Stimulated activated CD4-positive, alpha-beta T cell treated with anti-CD3 and anti-CD28 coated beads, Interleukin-4, amount 100 ng/mL, for 1 hour (primary cell): Measurements from ENCODE around the gene EPHA8.

Experiments
- DNase-seq: peaks from one replicate; pipeline ENCODE4 v3.0.0-alpha.2; 2020

EPHA8 gene

DNA sequence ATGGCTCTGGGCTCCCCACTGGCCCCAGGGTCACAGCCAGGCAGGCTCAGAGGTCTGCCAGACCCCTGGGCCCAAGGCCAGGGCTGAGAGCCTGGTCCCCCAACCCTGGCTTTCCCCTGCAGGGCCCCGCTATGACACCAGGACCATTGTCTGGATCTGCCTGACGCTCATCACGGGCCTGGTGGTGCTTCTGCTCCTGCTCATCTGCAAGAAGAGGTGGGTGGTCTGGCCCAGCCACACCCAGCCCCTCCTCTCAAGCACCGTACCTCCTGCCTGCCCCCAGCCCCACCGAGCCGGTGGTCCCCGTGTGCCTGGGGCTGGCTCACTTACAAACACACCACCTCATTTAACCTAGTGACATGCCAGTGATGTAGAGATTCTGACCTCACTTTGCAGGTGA lies 31.8 kb downstream of the EPHA8 start:
- no peak for DNase-seq

DNA sequence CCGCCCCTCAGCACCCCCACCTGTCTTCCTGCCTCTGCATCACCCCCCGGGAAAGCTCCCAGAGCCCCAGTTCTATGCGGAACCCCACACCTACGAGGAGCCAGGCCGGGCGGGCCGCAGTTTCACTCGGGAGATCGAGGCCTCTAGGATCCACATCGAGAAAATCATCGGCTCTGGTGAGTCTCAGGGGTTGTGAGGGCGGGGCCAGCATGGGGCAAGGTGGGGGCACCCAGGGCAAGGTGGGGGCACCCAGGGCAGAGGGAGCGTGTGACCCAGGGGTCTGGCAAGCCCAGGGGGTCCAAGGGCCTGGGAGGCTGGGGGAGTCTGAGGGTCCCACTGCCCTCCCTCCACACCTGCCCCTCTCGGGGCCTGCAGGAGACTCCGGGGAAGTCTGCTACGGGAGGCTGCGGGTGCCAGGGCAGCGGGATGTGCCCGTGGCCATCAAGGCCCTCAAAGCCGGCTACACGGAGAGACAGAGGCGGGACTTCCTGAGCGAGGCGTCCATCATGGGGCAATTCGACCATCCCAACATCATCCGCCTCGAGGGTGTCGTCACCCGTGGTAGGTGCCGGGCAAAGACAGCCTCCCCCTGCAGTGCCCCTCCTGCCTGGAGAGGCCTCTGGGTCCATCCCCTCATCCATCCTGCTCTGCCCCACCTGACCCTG lies 34.1 kb downstream of the EPHA8 start:
- no peak for DNase-seq

- no peak for DNase-seq
These were observed 34.7 kb downstream of the EPHA8 start for GRCh38 chr1:22597996-22598395.

GRCh38 chr1:22598736-22599135 lies 35.4 kb downstream of the EPHA8 start:
- no peak for DNase-seq

DNA sequence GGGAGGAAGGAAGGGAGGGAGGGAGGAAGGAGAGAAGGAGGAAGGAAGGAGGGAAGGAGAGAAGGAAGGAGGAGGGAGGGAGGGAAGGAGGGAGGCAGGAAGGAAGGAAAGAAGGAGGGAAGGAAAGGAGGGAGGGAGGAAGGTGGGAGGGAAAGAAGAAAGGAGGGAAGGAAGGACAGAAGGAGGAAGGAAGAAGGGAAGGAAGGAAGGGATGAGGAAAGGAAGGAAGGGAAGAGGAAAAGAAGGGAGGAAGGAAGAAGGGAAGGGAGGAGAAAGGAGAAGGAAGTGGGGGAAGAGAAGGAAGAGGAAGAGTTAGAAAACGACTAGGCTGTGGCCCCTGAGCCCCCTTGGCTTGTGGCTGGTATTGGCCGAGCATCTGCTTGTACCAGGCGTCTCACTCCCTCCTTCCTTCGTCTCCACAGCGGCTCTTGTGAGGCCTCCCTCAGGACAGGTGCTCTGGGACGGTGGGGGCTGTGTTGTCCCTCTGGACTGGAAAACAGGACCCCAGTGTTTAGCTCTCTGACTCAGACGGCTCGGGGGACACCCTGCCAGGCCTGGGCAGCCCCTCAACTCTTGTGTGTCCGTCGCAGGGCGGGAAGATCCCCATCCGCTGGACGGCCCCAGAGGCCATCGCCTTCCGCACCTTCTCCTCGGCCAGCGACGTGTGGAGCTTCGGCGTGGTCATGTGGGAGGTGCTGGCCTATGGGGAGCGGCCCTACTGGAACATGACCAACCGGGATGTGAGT lies 37.0 kb downstream of the EPHA8 start:
- no peak for DNase-seq

DNA sequence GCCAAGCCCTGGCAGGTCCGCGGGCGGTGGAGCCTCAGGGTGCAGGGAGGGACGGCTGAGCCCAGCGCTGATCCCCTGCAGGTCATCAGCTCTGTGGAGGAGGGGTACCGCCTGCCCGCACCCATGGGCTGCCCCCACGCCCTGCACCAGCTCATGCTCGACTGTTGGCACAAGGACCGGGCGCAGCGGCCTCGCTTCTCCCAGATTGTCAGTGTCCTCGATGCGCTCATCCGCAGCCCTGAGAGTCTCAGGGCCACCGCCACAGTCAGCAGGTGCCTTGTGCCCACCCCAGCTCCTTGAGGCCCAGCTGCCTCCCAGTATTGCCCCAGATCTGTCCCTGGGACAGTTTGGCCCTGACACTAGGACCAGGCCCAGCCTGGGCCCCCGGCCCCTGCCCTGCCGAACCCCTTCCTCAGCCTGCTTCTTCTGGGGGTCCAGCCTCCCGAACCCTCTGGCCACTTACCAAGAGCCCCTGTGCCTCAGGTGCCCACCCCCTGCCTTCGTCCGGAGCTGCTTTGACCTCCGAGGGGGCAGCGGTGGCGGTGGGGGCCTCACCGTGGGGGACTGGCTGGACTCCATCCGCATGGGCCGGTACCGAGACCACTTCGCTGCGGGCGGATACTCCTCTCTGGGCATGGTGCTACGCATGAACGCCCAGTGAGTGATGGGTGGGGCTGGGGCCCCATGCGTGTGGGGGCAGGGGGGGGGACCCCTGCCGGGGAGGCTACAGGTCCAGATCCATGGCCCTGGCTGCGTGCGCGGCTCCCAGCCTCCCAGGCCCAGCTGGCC lies 37.7 kb downstream of the EPHA8 start:
- DNase-seq, result no peak

DNA sequence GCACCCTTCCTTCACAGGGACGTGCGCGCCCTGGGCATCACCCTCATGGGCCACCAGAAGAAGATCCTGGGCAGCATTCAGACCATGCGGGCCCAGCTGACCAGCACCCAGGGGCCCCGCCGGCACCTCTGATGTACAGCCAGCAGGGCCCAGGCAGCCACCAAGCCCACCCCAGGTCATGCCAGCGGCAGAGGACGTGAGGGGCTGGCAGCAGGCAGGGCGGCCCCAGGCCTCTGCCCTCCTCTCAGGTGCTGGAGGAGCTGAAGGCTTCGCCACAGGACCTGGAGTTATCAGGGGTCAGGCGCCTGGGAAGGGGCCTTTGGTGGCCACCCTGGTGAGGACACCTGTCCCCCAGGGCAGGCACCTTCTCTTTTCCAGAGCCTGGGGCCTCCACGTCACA lies 38.3 kb downstream of the EPHA8 start:
- DNase-seq, result no peak

GRCh38 chr1:22602060-22602740 lies 38.9 kb downstream of the EPHA8 start:
- no peak for DNase-seq

GRCh38 chr1:22606161-22606560 lies 42.9 kb downstream of the EPHA8 start:
- DNase-seq, result no peak

DNA sequence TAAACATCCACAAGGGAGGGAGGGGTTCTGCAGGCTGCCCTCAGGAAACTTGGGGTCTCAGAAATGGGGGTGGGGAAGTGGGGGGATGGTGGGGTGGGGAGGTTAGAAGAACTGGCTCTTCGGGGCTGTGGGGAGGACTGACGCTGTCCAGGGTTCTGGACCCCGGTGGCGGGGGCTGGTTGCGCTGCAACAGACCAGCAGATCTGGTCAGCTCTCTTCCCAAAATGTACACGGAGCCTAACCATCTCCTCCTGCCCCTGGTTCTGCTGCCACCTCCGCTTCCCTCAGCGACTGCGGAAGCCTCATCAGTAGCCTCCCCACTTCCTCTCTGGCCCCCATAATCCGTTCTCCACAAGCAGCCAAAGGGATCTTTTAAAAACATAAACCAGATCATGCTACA lies 43.9 kb downstream of the EPHA8 start:
- no peak for DNase-seq

DNA sequence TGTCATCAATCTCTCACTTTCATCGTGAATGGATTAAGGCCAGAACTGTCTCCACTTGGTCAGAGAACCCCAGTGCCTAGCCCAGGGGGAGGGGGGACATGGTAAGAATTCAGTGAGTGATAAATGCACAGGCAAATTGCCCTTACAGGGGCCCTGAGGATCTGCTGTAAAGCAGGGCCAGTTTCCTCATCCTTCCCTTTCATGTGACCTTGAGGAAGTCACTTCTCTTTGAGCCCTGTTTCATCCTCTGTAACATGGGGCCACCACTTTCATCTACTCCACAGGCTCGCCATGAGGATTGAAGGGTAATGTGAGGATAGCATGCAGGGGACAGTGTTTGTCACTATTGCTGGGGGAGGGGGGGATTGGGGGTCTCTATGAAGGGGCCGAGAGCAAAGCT lies 45.1 kb downstream of the EPHA8 start:
- DNase-seq, result no peak

DNA sequence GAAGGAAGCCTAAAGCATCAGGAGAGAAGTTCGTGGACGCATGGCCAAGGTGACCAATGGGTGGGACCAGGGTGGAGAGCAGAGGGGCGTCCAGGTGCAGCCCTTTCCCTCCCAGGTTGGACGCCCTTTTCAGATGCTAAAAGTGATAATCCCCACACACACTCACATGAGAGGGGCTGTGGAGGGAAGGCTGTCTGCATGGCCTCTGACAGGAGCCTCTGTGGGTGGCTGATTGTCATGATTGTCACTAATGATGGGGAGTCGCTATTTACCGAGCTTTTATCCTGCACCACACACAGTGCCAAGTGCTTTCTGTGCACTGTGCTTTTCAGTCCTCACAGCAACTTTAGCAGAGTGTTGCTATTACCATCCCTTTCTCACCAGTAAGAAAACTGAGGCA lies 46.0 kb downstream of the EPHA8 start:
- DNase-seq, result no peak

GRCh38 chr1:22611530-22611947 lies 48.2 kb downstream of the EPHA8 start:
- DNase-seq, result peak; percentile 17

DNA sequence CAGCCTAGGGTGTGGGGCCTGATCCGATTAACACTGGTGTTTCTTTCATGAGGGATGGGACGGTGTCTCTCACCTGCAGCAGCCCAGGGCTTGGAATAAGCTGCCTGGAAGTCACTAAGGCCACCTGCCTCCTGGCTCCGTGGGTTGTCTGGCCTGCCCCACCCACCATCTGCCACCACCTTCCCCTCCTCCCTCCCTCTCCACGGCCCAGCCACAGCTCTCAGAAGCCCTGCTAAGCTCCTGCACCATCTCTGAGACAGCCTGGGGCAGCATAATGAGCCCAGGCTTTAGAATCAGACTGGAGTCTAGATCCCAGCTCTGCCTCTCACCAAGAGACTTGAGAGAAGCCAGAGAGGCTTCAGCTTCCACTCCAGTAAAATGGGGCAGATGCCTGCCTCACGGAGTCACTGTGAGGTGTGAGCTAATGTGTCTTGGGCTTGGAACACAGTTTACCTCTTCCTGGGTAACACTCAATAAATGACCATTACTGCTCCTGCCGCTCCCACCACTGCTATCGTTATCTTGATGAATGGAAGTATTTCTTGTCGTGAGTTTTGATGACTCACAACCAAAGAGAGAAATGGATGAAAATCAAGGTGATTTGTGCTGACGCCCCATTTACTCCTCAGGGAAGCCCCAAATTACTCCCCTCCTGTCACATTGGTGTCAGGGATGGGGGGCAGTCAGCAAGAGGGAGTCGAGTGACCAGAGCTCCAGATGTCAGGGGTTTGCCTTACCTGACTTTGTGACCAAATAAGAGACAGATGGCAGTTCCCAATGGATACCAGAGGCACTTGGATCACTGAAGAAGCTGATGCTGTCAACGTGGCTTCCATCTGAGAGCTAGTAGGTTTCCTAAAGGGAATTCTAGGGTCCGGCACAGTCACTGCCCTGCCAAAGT lies 49.6 kb downstream of the EPHA8 start:
- DNase-seq, result no peak

GRCh38 chr1:22613572-22613918 lies 50.3 kb downstream of the EPHA8 start:
- DNase-seq, result no peak

DNA sequence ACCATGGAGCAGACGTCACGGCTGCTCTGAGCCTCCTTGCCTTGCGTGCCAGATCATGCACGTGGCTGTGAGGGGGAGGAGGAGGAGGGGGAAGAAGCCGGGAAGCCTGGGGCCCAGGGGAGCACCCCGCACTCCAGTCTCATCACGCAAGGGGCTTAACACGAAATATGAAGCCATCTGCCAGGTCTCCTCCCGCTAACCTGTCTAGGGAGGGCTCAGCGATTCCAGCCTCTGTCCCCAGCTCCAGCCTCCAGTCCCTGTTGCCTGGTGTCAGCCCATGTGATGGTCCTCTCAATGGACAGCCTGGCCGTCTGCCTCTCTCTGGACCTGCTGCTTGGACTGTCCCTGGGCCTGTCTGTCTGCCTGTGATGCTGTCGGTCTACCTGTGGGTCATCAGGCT lies 50.7 kb downstream of the EPHA8 start:
- no peak for DNase-seq

DNA sequence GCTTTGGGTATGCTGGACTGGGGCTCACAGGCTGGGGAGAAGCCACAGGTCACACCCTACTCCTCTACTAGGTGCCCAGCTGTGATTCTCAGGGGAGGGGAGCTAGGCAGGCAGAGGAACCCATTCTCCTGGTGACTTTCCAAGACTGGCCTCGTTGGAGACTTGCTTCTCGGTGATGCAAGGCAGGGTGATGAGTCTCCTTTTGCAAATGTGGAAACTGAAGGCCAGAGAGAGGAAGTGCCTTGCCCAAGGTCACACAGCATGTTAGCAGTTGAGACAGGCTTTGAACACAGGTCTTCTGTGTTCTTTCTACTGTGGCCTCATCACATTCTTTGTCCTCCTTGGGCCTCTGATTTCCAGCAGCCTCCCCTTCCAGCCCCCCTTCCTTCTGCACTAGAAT lies 52.6 kb downstream of the EPHA8 start:
- DNase-seq, result no peak

GRCh38 chr1:22616571-22616970 lies 53.3 kb downstream of the EPHA8 start:
- DNase-seq, result no peak

GRCh38 chr1:22618056-22618455 lies 54.8 kb downstream of the EPHA8 start:
- no peak for DNase-seq

- no peak for DNase-seq
These were observed 56.0 kb downstream of the EPHA8 start for GRCh38 chr1:22619252-22619651.

GRCh38 chr1:22619798-22620197 lies 56.5 kb downstream of the EPHA8 start:
- DNase-seq, result no peak

- no peak for DNase-seq
These were observed 58.5 kb downstream of the EPHA8 start for GRCh38 chr1:22621761-22622160.
